SK-N-DZ (cell line): Measurements from ENCODE around the gene MRPL53. TPM values are rescaled to one million over a fixed set of nuclear protein-coding genes. Genes with fewer than 3 reads are reported as not detected.

Experiments
- DNase-seq: peaks from one replicate; pipeline ENCODE4 v3.0.0-alpha.2; 2015; ENCODE audit warnings: low spot score
- polyA plus RNA-seq, 2 experiments: library from polyadenylated mRNA; depleted of rRNA; stranded (reverse); fragments of >200 nt; gene quantifications; 2 replicates each; pipeline ENCODE4 v1.2.3, GENCODE V29; 2014

Gene MRPL53
- polyA plus RNA-seq (2014; cell fraction: cytosol; rRNA removed) = 25.0 and 59.5 TPM in 2 replicates
- 32.2 and 56.4 TPM in 2 replicates for polyA plus RNA-seq (2014; cell fraction: nucleus; rRNA removed)

- peak; percentile 96 for DNase-seq
These were observed at the start of gene MRPL53 for GRCh38 chr2:74472086-74472944. Gene MRPL53, minus strand, starts transcription at chr2:74472680. Its CDS starts 20 bp downstream, at chr2:74472660.

GRCh38 chr2:74516650-74517049 is 44.2 kb upstream of the MRPL53 start:
- DNase-seq = no peak

- DNase-seq = peak; percentile 85
These were observed 43.6 kb upstream of the MRPL53 start for GRCh38 chr2:74515981-74516633.

- DNase-seq = no peak
These were observed 42.9 kb upstream of the MRPL53 start for GRCh38 chr2:74515271-74515980.

- DNase-seq = no peak
These were observed 42.1 kb upstream of the MRPL53 start, which contains the start of gene TLX2 for GRCh38 chr2:74514368-74515270. Gene TLX2, plus strand, starts transcription at chr2:74514450. Its CDS starts 357 bp downstream, at chr2:74514807.

- DNase-seq = peak; percentile 81
These were observed 41.3 kb upstream of the MRPL53 start for GRCh38 chr2:74513605-74514367.

GRCh38 chr2:74512744-74513604 is 40.5 kb upstream of the MRPL53 start:
- peak; percentile 92 for DNase-seq

GRCh38 chr2:74511104-74511989 is 38.9 kb upstream of the MRPL53 start:
- no peak for DNase-seq

- DNase-seq = no peak
These were observed 37.8 kb upstream of the MRPL53 start for GRCh38 chr2:74510272-74510671.

GRCh38 chr2:74507926-74508520 is 35.5 kb upstream of the MRPL53 start:
- peak; percentile 98 for DNase-seq

- peak; percentile 100 for DNase-seq
These were observed 34.9 kb upstream of the MRPL53 start, which contains the start of gene PCGF1 for GRCh38 chr2:74507145-74507925. Gene PCGF1, minus strand, starts transcription at chr2:74507695. Its CDS starts 27 bp downstream, at chr2:74507668.

- no peak for DNase-seq
These were observed 33.2 kb upstream of the MRPL53 start for GRCh38 chr2:74505448-74506246.

GRCh38 chr2:74504591-74504990 is 32.1 kb upstream of the MRPL53 start:
- no peak for DNase-seq

GRCh38 chr2:74503506-74504475 is 31.3 kb upstream of the MRPL53 start:
- DNase-seq = no peak
